HG03520 (cell line): ENCODE results near the gene SMAGP.
"Not testable (repeated sequence)": the region's sequence is repeated elsewhere in the genome, so short reads cannot be mapped to it uniquely, and the experiment has no call there.

ENCODE experiments used
- ATAC-seq: cut with Tn5 transposase; IDR thresholded peaks from one replicate; pipeline ENCODE4 v1.9.1; 2021; ENCODE audit warnings: mild to moderate bottlenecking, moderate library complexity; ENCODE audit not compliant: unreplicated experiment

Gene SMAGP

GRCh38 chr12:51265024-51265423 is 5.2 kb downstream of the SMAGP start:
- no peak for ATAC-seq

GRCh38 chr12:51264297-51264696 is 5.9 kb downstream of the SMAGP start:
- ATAC-seq = no peak

GRCh38 chr12:51263341-51263740 is 6.9 kb downstream of the SMAGP start:
- ATAC-seq = no peak

- ATAC-seq = no peak
Observed at GRCh38 chr12:51262758-51263177, 7.4 kb downstream of the SMAGP start.

- ATAC-seq = not testable (repeated sequence)
Observed at GRCh38 chr12:51259600-51259999, 10.6 kb downstream of the SMAGP start.

GRCh38 chr12:51254536-51254935 is 15.7 kb downstream of the SMAGP start:
- ATAC-seq = no peak

- ATAC-seq = no peak
Observed at GRCh38 chr12:51253276-51253675, 16.9 kb downstream of the SMAGP start.

- no peak for ATAC-seq
Observed at GRCh38 chr12:51247523-51248206, 22.6 kb downstream of the SMAGP start.

GRCh38 chr12:51246254-51246853 is 23.9 kb downstream of the SMAGP start:
- ATAC-seq = no peak

- no peak for ATAC-seq
Observed at GRCh38 chr12:51245476-51246253, 24.6 kb downstream of the SMAGP start.

GRCh38 chr12:51244269-51244668 is 25.9 kb downstream of the SMAGP start:
- ATAC-seq = no peak

GRCh38 chr12:51242876-51243275 is 27.3 kb downstream of the SMAGP start:
- no peak for ATAC-seq

- ATAC-seq = no peak
Observed at GRCh38 chr12:51242120-51242519, 28.1 kb downstream of the SMAGP start.

GRCh38 chr12:51240971-51241370 is 29.2 kb downstream of the SMAGP start:
- no peak for ATAC-seq

GRCh38 chr12:51238510-51239334 is 31.5 kb downstream of the SMAGP start, which contains the start of gene DAZAP2:
Gene DAZAP2, plus strand, starts transcription at chr12:51238826. Its CDS starts 82 bp downstream, at chr12:51238908.
- peak; percentile 86 for ATAC-seq

GRCh38 chr12:51238037-51238509 is 32.1 kb downstream of the SMAGP start:
- no peak for ATAC-seq

GRCh38 chr12:51234530-51234929 is 35.7 kb downstream of the SMAGP start:
- ATAC-seq = no peak

- no peak for ATAC-seq
Observed at GRCh38 chr12:51232642-51233041, 37.6 kb downstream of the SMAGP start.

GRCh38 chr12:51229116-51229809 is 41.0 kb downstream of the SMAGP start:
- no peak for ATAC-seq

GRCh38 chr12:51227962-51228361 is 42.3 kb downstream of the SMAGP start:
- no peak for ATAC-seq
